GM12872 (cell line): ENCODE data around the gene TCFL5.

Experiments
- TF ChIP-seq, protein P1 (sequence below): IDR thresholded peaks from 3 replicates; pipeline ENCODE4 v1.5.1; 2011; ENCODE audit warnings: low read depth, mild to moderate bottlenecking, low read length, moderate library complexity; ENCODE audit not compliant: insufficient read depth

Gene TCFL5

DNA sequence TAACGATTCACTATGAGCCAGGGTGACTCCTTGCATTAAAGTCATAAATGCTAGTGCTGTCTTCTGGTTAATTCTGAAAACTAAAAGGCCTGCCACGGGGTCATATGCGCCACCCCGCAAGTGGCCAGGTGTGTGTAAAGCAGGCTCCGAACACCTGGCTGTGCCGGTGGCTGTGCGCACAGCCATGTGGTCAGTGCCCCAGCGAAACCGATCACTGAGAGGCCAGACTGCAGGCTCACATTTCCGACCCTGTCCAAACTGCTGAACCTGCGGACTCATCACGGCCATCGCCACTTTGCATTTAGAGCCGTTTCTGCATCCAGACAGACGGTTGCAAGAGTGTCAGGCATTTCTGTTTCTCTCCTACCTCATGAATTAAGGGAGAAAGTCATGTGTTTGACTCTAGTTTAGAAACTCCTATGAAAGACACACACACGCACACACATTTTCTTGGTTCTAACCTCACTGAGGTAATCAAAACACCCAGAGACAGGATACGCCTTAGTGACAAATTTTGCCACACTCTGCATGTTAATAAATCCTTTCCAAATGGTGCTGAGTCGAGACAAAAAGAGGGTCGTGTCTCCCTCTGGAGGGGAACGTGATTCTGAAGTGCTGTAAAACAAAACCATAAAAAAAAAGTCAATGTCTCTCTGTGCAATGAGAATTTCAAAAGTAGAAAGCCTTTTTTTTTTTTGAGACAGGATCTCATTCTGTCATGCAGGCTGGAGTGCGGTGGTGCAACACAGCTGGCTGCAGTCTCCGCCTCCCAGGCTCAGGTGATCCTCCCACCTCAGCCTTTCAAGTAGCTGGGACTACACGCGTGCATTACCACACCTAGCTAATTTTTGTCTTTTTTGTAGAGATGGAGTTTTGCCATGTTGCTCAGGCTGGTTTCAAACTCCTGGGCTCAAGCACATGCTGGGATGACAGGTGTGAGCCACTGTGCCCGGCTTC lies 31.0 kb upstream of the TCFL5 start:
- TF ChIP-seq, protein P1, sequence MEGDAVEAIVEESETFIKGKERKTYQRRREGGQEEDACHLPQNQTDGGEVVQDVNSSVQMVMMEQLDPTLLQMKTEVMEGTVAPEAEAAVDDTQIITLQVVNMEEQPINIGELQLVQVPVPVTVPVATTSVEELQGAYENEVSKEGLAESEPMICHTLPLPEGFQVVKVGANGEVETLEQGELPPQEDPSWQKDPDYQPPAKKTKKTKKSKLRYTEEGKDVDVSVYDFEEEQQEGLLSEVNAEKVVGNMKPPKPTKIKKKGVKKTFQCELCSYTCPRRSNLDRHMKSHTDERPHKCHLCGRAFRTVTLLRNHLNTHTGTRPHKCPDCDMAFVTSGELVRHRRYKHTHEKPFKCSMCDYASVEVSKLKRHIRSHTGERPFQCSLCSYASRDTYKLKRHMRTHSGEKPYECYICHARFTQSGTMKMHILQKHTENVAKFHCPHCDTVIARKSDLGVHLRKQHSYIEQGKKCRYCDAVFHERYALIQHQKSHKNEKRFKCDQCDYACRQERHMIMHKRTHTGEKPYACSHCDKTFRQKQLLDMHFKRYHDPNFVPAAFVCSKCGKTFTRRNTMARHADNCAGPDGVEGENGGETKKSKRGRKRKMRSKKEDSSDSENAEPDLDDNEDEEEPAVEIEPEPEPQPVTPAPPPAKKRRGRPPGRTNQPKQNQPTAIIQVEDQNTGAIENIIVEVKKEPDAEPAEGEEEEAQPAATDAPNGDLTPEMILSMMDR = no peak

DNA sequence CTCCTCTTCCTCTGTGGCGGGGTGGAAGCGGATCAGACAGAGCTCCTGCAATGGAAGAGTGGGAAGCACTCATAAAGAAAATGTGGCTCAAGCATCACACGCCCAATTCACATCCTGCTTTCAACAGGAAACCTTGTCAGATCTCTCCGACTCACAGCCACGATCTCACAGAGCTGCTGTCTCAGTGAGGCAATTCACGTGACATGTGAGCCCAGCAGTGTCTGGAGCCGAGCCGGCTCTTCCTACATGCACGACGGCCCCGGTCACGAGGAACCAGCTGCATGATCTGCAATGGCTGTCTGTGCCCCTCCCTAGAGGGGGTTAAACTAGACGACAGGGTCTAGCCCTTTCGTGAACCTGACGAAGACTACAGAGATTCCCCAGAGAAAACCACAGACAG lies 29.5 kb upstream of the TCFL5 start:
- TF ChIP-seq, protein P1 = no peak

DNA sequence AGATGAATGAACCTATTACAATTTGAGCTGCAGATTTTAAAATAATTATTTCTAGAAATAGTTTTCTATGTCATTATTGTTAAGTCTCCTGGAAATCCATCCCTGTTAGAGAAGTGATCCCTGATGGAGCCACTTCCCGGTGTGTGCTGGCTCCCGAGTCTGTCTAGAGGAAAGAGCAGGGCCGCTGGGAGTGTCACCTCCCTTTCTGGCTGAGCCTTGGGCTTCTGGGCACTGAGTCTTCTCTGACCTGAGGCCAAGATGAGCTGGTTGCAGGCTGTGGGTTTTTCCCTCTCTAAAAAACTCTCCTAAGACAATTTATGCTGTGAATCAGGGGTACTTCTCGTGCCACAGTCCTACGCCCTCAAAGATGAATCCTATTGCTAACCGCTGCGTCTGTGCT lies 28.8 kb upstream of the TCFL5 start:
- TF ChIP-seq, protein P1 = no peak

DNA sequence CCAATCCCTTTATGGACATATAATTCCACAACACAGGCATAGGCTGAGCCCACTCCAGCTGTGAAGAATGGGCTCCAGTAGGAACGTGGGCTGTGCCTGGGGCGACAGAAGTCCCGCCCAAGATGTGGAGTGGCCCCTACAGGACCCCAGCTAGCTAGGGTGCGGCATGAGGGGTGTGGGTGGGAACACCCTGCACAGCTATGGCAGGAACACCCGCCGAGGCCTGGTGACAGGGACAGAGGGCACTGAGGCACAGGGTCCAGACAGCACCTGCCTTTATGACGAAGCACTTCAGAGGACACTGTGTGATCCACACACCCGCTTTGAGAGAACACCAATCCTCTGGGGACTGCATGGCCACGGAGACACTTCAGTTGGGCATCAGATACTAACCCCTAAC lies 28.2 kb upstream of the TCFL5 start:
- TF ChIP-seq, protein P1 = no peak

DNA sequence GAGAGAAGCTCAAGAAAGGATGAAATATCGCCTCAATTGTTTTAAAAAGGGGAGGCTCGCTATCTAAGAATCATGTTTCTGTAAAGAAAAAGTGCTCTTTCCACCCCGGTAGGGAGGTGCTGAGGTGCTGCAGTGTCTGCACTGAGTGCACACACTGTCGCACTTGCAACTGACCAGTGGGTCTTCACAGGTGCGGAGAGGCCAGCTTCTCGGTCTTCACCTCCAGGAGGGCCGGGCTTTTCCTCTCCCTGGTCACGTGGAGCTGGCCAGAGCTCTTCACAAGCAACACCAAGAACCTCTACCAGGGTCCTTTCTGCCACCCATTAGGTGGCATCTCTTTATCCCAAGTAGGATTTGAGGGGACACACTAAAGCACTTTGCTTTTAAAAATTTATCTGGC lies 27.8 kb upstream of the TCFL5 start:
- TF ChIP-seq, protein P1 = no peak

DNA sequence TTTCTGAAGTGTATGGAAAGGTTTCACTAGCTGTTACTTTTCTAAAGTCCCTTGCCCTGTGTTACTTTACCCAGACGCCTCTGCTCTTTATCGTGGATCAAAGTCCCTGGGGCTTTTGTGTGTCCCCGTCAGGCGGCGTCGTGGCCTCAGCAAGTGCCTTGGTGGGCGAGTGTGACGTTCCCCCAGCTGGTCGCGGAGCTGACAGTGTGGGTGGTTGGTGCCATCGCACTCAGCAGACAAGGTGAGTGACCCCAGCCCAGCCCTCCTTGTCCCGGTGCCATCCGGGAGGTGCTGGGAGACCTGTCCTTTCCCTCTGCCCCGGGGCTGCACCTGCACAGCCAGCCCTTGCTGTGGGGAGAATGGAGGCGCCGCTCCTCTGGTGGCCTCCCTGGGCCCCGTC lies 27.3 kb upstream of the TCFL5 start:
- TF ChIP-seq, protein P1 = no peak

DNA sequence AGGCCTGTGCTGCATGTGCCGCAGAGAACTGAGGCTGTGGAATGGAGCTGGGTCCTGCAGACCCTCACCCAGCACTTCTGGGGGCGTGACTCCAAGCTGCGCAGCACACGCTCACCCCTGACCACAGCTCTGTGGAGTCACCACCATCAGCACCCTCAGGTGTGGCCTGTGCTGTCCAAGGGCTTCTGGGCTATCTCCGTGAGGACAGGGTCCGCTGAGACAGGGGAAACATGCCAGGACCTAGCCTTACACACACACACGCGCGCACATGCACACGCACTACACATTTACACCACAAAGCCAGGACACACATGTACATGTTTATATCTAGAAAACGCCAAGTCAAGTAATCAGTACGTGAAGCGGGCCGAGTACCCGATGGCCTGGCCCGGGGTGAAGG lies 26.8 kb upstream of the TCFL5 start:
- TF ChIP-seq, protein P1 = no peak
